ENCODE results near the gene FAM118A. TPM values are rescaled to one million over a fixed set of nuclear protein-coding genes. Genes with fewer than 3 reads are reported as not detected.

FAM118A gene
- total RNA-seq, 2 donors from 2014 or later, result 13.0 to 149 TPM

DNA sequence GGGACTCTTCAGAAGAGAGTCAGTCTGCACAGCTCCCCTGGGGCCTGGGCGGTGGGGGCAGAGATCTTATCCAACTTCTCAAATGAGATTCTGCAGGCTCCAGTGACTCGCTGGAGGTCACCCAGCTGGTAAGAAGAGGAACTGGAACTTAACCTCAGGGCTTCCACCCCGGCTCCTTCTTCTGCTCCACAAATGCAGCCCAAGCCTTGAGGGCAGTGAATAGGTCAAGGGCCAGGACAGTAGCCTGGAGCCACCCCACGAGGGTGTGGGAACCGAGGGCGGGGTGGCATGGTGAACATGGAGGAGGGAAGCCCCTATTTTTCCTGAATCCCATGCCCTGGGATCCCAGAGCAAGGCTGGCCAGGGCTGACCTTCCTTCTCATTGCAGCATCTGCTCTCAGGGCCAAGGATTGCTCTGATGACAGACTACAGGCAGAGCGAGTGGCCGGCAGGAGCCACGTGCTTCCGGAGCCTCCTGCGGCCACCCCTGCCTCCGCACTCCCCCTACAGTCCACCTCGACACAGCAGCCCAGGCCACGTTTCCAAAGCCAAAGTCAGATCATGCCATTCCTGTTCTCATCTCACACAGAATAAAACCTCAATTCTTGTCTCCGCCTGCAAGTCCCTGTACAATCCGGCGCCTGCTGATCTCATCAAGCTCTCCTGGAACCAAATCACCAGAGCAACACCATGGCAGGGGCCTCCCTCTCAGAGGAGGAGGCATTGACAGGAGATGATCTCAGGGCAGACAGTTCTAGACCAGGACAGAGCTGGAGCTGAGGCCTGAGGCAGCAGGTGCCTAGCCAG lies 46.1 kb upstream of the FAM118A start:
- peak; percentile 93 for ATAC-seq
- Histone ChIP-seq H3K27me3 (no peaks in the 10 kb centered on the region), H3K27ac (peak overlapping the region in 1 of 4 donors; percentile 36), H3K4me1 (peaks cover 4% of the 10 kb centered on the region), H3K9me3 (no peaks in the 10 kb centered on the region), H3K4me3 (no peak overlapping the region), H3K36me3 (replicated peaks in 1 of 2; ENCODE audit: insufficient read depth in 1 of 2, low read depth in 2 of 2) (no peaks in the 10 kb centered on the region)
- WGBS, 2 donors, result 28 to 30% methylated on average over 13 to 17 of the region's 17 CpGs
- TF ChIP-seq POLR2A (IDR thresholded peaks at IDR 0.05), result peak in 1 of 3 donors; percentile 2
- TF ChIP-seq, protein P1, sequence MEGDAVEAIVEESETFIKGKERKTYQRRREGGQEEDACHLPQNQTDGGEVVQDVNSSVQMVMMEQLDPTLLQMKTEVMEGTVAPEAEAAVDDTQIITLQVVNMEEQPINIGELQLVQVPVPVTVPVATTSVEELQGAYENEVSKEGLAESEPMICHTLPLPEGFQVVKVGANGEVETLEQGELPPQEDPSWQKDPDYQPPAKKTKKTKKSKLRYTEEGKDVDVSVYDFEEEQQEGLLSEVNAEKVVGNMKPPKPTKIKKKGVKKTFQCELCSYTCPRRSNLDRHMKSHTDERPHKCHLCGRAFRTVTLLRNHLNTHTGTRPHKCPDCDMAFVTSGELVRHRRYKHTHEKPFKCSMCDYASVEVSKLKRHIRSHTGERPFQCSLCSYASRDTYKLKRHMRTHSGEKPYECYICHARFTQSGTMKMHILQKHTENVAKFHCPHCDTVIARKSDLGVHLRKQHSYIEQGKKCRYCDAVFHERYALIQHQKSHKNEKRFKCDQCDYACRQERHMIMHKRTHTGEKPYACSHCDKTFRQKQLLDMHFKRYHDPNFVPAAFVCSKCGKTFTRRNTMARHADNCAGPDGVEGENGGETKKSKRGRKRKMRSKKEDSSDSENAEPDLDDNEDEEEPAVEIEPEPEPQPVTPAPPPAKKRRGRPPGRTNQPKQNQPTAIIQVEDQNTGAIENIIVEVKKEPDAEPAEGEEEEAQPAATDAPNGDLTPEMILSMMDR (IDR thresholded peaks at IDR 0.05), result peak; percentile 52 to 92 (median 83)
- intact Hi-C loops (cut with DNase I), result no loop called here
- DNase-seq, result peak; percentile 72 to 88 (median 85)

DNA sequence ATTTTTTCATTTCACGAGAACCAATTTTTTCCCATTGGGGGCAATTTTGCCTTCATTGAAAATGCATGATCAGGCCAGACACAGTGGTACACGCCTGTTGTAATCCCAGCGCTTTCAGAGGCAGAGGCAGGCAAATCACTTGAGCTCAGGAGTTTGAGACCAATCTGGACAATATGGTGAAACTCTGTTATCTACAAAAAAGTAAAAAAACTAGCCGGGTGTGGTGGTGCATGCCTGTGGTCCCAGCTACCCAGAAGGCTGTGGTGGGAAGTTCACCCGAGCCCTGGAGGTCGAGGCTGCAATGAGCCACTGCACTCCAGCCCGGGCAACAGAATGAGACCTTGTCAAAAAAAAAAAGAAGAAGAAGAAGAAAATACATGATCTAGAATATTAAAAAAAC lies 44.2 kb upstream of the FAM118A start:
- no peak for ATAC-seq
- intact Hi-C loops (cut with DNase I), result no loop called here
- DNase-seq, result no peak
- Histone ChIP-seq H3K36me3 (replicated peaks in 1 of 2; ENCODE audit: insufficient read depth in 1 of 2, low read depth in 2 of 2) (no peaks in the 10 kb centered on the region), H3K4me1 (peaks cover 11% of the 10 kb centered on the region), H3K9me3 (no peaks in the 10 kb centered on the region), H3K27me3 (no peaks in the 10 kb centered on the region), H3K27ac (no peak overlapping the region), H3K4me3 (no peak overlapping the region)
- TF ChIP-seq, protein P1 (IDR thresholded peaks at IDR 0.05), result no peak
- no peak for TF ChIP-seq POLR2A (IDR thresholded peaks at IDR 0.05)
- whole genome bisulfite sequencing, 2 donors, result 70% methylated on average over 7 of the region's 7 CpGs

DNA sequence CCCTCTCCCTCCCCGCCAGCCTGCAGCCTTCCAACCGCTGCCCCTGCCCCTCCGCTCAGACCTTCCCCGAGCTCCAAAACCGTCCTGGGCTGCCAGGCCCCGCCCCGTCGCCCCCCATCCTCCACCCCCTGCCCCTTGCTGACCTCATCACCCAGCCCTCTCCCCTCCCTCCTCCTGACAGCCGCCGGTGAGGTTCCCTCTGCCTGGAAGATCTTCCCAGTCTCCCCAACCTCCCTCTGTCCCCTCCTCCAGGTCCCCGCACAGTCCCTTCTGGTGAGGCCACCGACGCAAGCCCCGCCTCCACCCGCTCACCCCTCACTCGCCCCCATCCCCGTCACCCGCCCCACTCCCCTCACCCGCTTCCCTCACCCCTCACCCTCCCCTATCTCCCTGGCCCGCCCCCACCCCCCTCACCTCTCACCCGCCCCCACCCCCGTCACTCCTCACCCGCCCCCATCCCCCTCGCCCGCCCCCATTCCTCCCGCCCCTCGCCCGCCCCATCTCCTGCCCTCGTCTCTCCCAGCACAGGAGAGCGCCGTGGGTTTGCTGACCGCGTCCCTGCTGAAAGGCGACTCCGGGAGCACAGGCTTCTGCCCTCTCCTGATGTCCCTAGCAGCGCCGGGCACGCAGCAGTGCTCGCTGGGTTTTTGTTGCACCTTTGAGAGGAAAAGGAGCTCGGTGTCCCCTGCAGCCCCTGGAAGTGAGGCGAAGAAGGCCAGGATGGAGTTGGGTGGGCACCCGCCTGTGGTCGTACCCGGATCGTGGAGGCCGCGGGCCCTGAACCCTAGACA lies 41.4 kb upstream of the FAM118A start:
- intact Hi-C loops (cut with DNase I), result no loop called here
- DNase-seq (peak; percentile 38 to 50 (median 40)), ATAC-seq (peak; percentile 21)
- Histone ChIP-seq H3K9me3 (no peaks in the 10 kb centered on the region), H3K4me3 (peak overlapping the region in 1 of 2 donors; percentile 48), H3K36me3 (replicated peaks in 1 of 2; ENCODE audit: insufficient read depth in 1 of 2, low read depth in 2 of 2) (no peaks in the 10 kb centered on the region), H3K27ac (no peak overlapping the region), H3K27me3 (no peaks in the 10 kb centered on the region), H3K4me1 (peaks cover 10% of the 10 kb centered on the region)
- TF ChIP-seq, protein P1 (IDR thresholded peaks at IDR 0.05), result no peak
- TF ChIP-seq POLR2A (IDR thresholded peaks at IDR 0.05), result no peak
- 1 to 2% methylated on average over 19 to 31 of the region's 47 CpGs for WGBS, 2 donors

DNA sequence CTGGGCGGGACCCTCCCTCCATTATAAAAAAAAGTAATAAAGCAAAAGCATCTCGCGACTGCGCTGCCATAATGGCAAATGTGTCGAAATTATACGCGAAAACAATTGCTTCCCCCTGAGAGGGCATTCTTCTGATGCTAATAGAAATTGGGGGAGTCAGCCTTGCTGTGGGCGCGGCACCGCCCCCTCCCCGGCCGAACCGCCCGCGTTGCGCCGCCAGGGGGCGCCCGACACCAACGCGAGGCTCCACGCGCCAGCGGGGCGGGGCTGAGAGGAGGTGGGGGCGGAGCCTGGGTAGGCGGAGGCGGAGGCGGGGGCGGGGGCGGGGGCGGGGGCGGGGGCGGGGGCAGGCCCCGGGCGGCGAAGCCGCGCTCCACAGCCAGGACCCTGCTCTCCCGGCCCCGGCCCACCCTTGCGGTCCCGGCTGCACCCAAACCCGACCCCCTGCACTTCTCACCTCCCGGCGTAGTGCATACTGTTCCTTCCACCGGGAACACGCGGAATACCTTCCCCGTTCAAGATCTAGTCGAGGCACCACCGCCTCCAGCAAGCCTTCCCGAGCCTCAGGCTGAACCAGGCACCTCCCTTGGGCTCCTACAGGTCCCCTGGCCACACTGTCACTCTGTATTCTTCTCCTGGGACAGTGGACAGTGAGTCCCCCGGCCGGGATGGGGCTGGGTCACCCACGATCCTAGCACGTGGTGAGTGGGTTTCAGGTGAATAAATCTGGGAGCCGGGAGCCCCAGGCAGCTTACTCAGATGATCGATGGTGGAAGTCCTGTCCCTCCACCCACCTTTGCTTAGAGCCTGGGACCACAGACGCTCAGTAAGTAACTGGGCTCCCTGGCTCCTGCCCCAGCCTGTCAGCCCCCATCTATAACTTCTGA lies 40.5 kb upstream of the FAM118A start:
- Histone ChIP-seq H3K27ac (peak overlapping the region in 1 of 4 donors; percentile 13), H3K27me3 (no peaks in the 10 kb centered on the region), H3K9me3 (no peaks in the 10 kb centered on the region), H3K4me3 (peak overlapping the region in 1 of 2 donors; percentile 48), H3K36me3 (replicated peaks in 1 of 2; ENCODE audit: insufficient read depth in 1 of 2, low read depth in 2 of 2) (no peaks in the 10 kb centered on the region), H3K4me1 (peaks cover 14% of the 10 kb centered on the region)
- intact Hi-C loops (cut with DNase I), result no loop called here
- DNase-seq (peak; percentile 85 to 90 (median 87)), ATAC-seq (peak; percentile 88)
- 1 to 7% methylated on average over 14 to 60 of the region's 60 CpGs for WGBS, 2 donors
- TF ChIP-seq, protein P1 (IDR thresholded peaks at IDR 0.05), result peak; percentile 73 to 98 (median 90)
- no peak for TF ChIP-seq POLR2A (IDR thresholded peaks at IDR 0.05)
